ENCODE results near the gene NR3C1. TPM values are rescaled to one million over a fixed set of nuclear protein-coding genes. Genes with fewer than 3 reads are reported as not detected.

NR3C1 gene
- total RNA-seq (100 to 1,000 TPM in 1 of 2 donors, 10 to 100 TPM in 1; 61.2 to 105 TPM), polyA plus RNA-seq (10 to 100 TPM; 16.0 to 16.8 TPM)
- long read RNA-seq, donor 1, full-length matches to known transcripts: 8 of 194 reads
- long read RNA-seq, donor 1, partial matches to known transcripts: 167 of 194 reads
- long read RNA-seq, donor 1, other reads (novel, unspliced or antisense): 19 of 194 reads
- long read RNA-seq, donor 2, full-length matches to known transcripts: 25 of 110 reads
- long read RNA-seq, donor 2, partial matches to known transcripts: 60 of 110 reads
- long read RNA-seq, donor 2, other reads (novel, unspliced or antisense): 25 of 110 reads

DNA sequence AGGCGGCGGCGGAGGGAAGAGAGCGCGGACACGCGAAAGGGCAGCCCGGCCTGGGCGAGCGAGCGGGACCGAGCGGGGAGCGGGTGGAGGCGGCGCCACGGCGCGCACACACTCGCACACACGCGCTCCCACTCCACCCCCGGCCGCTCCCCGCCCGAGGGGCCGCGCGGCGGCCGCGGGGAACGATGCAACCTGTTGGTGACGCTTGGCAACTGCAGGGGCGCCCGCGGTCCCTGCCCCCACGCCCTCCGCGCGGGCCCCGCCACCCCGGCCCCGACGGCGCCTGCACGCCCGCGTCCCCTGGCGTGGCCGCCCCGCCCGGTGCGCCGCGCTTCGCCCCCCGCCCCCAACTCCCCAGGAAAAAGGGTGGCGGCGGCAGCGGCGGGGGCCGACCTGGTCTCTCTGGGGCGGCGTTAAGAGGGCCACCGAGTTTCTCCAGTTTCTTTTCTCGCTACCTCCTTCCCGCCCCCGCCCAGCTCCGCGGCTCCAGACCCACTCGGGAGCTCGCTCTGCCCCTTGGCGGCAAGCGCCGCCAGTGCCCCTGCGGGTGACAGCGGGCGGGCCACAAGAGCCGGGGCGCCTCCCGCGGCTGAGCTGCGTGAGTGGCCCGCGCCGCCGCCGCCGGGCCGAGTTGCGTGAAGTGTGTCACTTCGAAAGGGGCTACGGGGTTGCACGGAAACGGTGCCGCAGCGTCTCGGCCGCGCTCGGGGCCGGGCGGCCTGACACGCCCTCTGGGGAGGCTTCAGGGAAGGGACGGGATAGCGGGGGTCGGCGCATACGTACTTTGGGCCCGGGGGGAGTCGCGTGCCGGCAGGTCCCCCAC, at the start of gene NR3C1:
Gene NR3C1, minus strand, starts transcription at position 94 of the 823 bp plus-strand sequence. CDS start 2,847 bp downstream, outside the sequence.
- Histone ChIP-seq H3K36me3 (ENCODE audit: control insufficient read depth in 1 of 2, insufficient read depth in 2 of 2, low read length in 1 of 2) (no peaks in the 10 kb centered on the region), H3K9me3 (ENCODE audit: control insufficient read depth, low read length) (no peaks in the 10 kb centered on the region), H3K4me1 (ENCODE audit: control insufficient read depth in 1 of 2, insufficient read depth in 2 of 2, low read length in 2 of 2) (peaks cover 10 to 11% of the 10 kb centered on the region in 2 donors), H3K27ac (ENCODE audit: low read depth in 1 of 2, low read length in 2 of 2) (peak within 1 kb of the TSS; percentile 91 to 93), H3K4me3 (ENCODE audit: low read length in 2 of 2) (peak within 1 kb of the TSS; percentile 23 to 77), H3K27me3 (ENCODE audit: control insufficient read depth in 1 of 2, insufficient read depth in 2 of 2, low read length in 1 of 2) (no peaks in the 10 kb centered on the region)
- DNase-seq (peak; percentile 93 to 96), ATAC-seq (ENCODE audit: low FRiP score) (peak; percentile 90)
- intact Hi-C loops (cut with DNase I): loop anchor here (2.0 to 10.0 kb wide), 9 partner anchors 72 to 477 kb away; no protein-coding TSS in a partner anchor
- 1% methylated on average over 90 to 114 of the region's 114 CpGs for WGBS, 2 donors

DNA sequence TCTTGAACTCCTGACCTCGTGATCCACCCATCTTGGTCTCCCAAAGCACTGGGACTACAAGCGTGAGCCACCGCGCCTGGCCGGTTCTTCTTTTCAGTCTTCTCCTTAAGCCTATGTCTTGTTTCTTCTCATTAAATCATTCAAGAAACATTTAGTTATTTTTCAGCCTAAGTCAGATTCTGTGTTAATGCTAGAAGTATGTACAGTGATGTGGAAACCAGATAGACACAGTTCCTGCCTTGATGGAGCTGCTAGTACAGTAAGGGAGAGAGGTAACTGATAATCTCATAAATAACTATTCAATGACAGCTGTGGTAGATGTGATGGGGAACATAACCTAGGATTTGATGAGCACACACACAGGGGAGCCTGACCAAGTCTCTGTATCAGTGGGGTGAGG, 46.3 kb upstream of the NR3C1 start:
- H3K36me3 ChIP-seq (ENCODE audit: control insufficient read depth in 1 of 2, insufficient read depth in 2 of 2, low read length in 1 of 2): no peaks in the 10 kb centered on the region
- intact Hi-C loops (cut with DNase I): no loop called here

DNA sequence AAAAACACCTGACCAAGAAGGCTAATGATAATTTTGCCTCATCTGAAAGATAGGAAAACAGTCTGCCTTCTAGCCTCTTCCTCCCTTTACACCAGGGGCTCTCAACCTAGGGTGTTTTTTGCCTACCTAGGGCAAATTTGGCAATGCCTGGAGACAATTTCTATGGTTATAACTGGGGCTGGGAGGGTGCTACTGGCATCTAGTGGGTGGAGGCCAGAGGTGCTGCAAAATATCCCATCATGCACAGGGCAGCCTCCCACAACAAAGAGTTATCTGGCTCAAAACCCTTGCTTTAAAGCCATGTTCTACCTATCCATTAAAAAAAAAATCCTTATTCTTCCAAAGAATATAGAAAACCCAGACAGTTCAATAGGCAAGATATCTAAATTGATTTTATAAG, 45.0 kb upstream of the NR3C1 start:
- H3K4me3 ChIP-seq (ENCODE audit: low read length in 2 of 2): no peak overlapping the region
- intact Hi-C loops (cut with DNase I): no loop called here
- no peak overlapping the region for H3K27ac ChIP-seq (ENCODE audit: low read depth in 1 of 2, low read length in 2 of 2)
- H3K4me1 ChIP-seq (ENCODE audit: control insufficient read depth in 1 of 2, insufficient read depth in 2 of 2, low read length in 2 of 2): no peaks in the 10 kb centered on the region
- H3K9me3 ChIP-seq (ENCODE audit: control insufficient read depth, low read length): no peaks in the 10 kb centered on the region
- DNase-seq (no peak), ATAC-seq (ENCODE audit: low FRiP score) (no peak)
- H3K27me3 ChIP-seq (ENCODE audit: control insufficient read depth in 1 of 2, insufficient read depth in 2 of 2, low read length in 1 of 2): no peaks in the 10 kb centered on the region
- H3K36me3 ChIP-seq (ENCODE audit: control insufficient read depth in 1 of 2, insufficient read depth in 2 of 2, low read length in 1 of 2): no peaks in the 10 kb centered on the region

More for the DNA sequence above, 46.3 kb upstream of the NR3C1 start:
- 95 to 96% methylated on average over 5 of the region's 5 CpGs for WGBS, 2 donors
- H3K4me1 ChIP-seq (ENCODE audit: control insufficient read depth in 1 of 2, insufficient read depth in 2 of 2, low read length in 2 of 2): no peaks in the 10 kb centered on the region
- H3K27me3 ChIP-seq (ENCODE audit: control insufficient read depth in 1 of 2, insufficient read depth in 2 of 2, low read length in 1 of 2): no peaks in the 10 kb centered on the region
- no peak for DNase-seq
- H3K9me3 ChIP-seq (ENCODE audit: control insufficient read depth, low read length): no peaks in the 10 kb centered on the region
- no peak overlapping the region for H3K4me3 ChIP-seq (ENCODE audit: low read length in 2 of 2)
- H3K27ac ChIP-seq (ENCODE audit: low read depth in 1 of 2, low read length in 2 of 2): no peak overlapping the region
- no peak for ATAC-seq (ENCODE audit: low FRiP score)

DNA sequence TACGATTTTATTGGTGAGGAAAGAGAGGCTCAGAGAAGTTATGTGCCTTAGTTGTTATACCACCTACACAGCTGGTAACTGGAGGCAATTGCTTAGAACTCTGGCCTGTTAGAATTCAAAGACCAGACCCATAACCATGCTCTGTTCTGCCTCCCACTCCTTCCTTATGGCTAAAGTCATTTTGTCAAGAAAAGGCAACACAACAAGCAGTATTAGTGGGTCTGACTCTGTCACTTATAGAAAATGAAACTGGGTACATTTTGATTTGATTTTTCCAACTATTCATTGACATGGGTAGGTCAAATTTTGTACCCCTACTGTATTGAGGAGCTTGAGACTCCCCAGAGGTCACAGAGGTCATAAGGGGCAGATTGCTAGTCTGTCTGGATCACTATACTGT, 44.5 kb upstream of the NR3C1 start:
- Histone ChIP-seq H3K4me1 (ENCODE audit: control insufficient read depth in 1 of 2, insufficient read depth in 2 of 2, low read length in 2 of 2) (no peaks in the 10 kb centered on the region), H3K9me3 (ENCODE audit: control insufficient read depth, low read length) (no peaks in the 10 kb centered on the region), H3K36me3 (ENCODE audit: control insufficient read depth in 1 of 2, insufficient read depth in 2 of 2, low read length in 1 of 2) (no peaks in the 10 kb centered on the region), H3K27me3 (ENCODE audit: control insufficient read depth in 1 of 2, insufficient read depth in 2 of 2, low read length in 1 of 2) (no peaks in the 10 kb centered on the region), H3K4me3 (ENCODE audit: low read length in 2 of 2) (no peak overlapping the region), H3K27ac (ENCODE audit: low read depth in 1 of 2, low read length in 2 of 2) (no peak overlapping the region)
- 91 to 100% methylated on average over 1 of the region's 1 CpG for WGBS, 2 donors
- no peak for DNase-seq
- intact Hi-C loops (cut with DNase I): no loop called here
- ATAC-seq (ENCODE audit: low FRiP score): no peak

DNA sequence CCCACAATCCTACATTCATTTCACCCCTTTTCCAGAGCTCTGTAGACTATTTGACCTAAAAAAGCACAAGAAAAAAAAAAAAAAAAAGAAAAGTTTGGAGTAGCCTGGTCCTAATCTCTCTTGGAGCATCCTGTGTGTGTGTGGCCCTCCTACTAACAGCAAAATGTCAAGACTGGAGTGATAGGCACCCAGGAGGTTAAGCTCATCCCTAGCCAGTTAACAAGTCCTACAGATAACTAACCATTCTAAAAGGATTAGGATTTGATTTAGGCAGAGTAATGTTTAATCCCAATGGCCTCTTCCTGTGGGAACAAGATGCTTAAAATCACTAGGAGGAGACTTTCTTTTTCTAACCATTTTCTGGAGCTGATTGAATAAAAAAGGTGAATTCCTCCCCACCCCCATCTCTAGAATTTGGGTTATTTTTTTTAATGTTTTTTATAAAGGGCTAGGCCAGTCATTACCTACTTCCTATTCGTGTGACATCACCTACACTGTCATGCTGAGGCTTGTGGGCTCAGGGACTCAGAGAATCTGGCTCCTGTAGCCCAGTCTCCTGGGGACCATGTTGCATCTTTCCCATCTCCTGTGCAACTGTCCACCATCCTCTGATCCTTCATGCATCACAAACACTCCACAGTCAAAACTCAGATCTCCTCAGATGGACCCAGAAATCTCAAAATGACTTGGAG, 43.2 kb upstream of the NR3C1 start:
- intact Hi-C loops (cut with DNase I): no loop called here
- ATAC-seq (ENCODE audit: low FRiP score) (no peak), DNase-seq (no peak)
- Histone ChIP-seq H3K27ac (ENCODE audit: low read depth in 1 of 2, low read length in 2 of 2) (no peak overlapping the region), H3K27me3 (ENCODE audit: control insufficient read depth in 1 of 2, insufficient read depth in 2 of 2, low read length in 1 of 2) (no peaks in the 10 kb centered on the region), H3K9me3 (ENCODE audit: control insufficient read depth, low read length) (no peaks in the 10 kb centered on the region), H3K4me3 (ENCODE audit: low read length in 2 of 2) (no peak overlapping the region), H3K36me3 (ENCODE audit: control insufficient read depth in 1 of 2, insufficient read depth in 2 of 2, low read length in 1 of 2) (no peaks in the 10 kb centered on the region), H3K4me1 (ENCODE audit: control insufficient read depth in 1 of 2, insufficient read depth in 2 of 2, low read length in 2 of 2) (no peaks in the 10 kb centered on the region)
- 94 to 95% methylated on average over 1 of the region's 1 CpG for WGBS, 2 donors

DNA sequence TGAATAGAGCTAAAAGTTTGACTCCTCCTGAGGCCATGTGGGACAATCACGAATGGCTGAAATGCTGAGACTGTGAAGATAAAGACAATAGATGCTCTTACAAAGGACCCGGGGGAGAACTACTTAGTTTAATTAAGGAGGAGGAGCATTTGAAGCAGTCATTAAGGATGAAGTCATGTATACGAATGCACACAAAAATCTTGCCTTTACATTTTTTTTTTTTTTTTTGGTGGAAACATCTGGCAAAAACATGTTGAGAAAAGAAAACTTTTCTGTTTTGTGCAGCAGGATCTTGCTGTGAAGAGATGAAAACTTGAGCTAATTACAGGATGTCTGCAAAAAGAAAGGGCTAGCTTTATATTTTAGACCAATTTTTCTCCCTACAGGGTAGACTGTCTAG, 42.3 kb upstream of the NR3C1 start:
- H3K36me3 ChIP-seq (ENCODE audit: control insufficient read depth in 1 of 2, insufficient read depth in 2 of 2, low read length in 1 of 2): no peaks in the 10 kb centered on the region
- no peak overlapping the region for H3K4me3 ChIP-seq (ENCODE audit: low read length in 2 of 2)
- no peak for DNase-seq
- ATAC-seq (ENCODE audit: low FRiP score): no peak
- no peaks in the 10 kb centered on the region for H3K9me3 ChIP-seq (ENCODE audit: control insufficient read depth, low read length)
- no peaks in the 10 kb centered on the region for H3K27me3 ChIP-seq (ENCODE audit: control insufficient read depth in 1 of 2, insufficient read depth in 2 of 2, low read length in 1 of 2)
- WGBS, 2 donors: 48 to 54% methylated on average over 3 of the region's 3 CpGs
- no peak overlapping the region for H3K27ac ChIP-seq (ENCODE audit: low read depth in 1 of 2, low read length in 2 of 2)
- no peaks in the 10 kb centered on the region for H3K4me1 ChIP-seq (ENCODE audit: control insufficient read depth in 1 of 2, insufficient read depth in 2 of 2, low read length in 2 of 2)
- intact Hi-C loops (cut with DNase I): no loop called here

DNA sequence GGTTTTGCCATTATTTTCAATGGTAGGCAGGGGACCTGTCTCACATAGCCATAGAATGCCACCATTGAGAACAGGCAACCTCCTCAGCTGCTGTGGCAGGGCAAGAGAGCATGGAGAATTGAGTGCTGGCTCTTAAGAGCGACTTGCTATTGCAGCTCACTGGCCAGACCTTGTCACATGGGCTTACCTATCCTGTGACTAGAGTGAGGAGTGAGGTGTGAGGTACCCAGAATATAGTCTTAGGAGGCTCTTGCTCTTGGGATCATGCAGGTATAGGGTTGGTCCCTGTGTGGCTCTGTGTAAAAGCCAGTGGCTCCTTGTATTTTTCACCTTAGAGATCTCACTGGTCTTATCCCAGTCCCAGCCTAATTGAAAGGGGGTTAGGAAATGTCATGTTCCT, 39.8 kb upstream of the NR3C1 start:
- ATAC-seq (ENCODE audit: low FRiP score) (no peak), DNase-seq (no peak)
- 99 to 100% methylated on average over 1 of the region's 1 CpG for WGBS, 2 donors
- intact Hi-C loops (cut with DNase I): no loop called here
- H3K27ac ChIP-seq (ENCODE audit: low read depth in 1 of 2, low read length in 2 of 2): no peak overlapping the region
- no peaks in the 10 kb centered on the region for H3K9me3 ChIP-seq (ENCODE audit: control insufficient read depth, low read length)
- H3K27me3 ChIP-seq (ENCODE audit: control insufficient read depth in 1 of 2, insufficient read depth in 2 of 2, low read length in 1 of 2): no peaks in the 10 kb centered on the region
- H3K36me3 ChIP-seq (ENCODE audit: control insufficient read depth in 1 of 2, insufficient read depth in 2 of 2, low read length in 1 of 2): no peaks in the 10 kb centered on the region
- H3K4me3 ChIP-seq (ENCODE audit: low read length in 2 of 2): no peak overlapping the region
- no peaks in the 10 kb centered on the region for H3K4me1 ChIP-seq (ENCODE audit: control insufficient read depth in 1 of 2, insufficient read depth in 2 of 2, low read length in 2 of 2)

DNA sequence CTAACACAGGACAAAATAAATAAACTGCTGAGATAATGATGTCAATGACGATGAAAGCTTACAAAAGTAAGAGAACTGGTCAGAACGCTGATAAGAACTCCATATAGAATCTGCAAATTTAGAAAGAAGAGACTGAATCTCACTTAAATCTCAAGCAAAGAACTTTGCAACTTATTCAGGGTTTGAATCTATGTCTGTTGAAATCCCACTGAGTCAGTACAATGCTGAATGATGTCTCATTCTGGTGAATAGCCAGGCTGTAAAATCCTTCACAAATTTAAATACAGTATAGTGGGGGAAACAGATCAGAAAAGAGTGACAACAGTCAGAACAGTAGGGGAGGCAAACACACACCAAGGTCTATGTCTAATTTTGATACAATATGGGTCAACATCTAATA, 38.9 kb upstream of the NR3C1 start:
- no peaks in the 10 kb centered on the region for H3K9me3 ChIP-seq (ENCODE audit: control insufficient read depth, low read length)
- H3K27ac ChIP-seq (ENCODE audit: low read depth in 1 of 2, low read length in 2 of 2): no peak overlapping the region
- H3K4me1 ChIP-seq (ENCODE audit: control insufficient read depth in 1 of 2, insufficient read depth in 2 of 2, low read length in 2 of 2): no peaks in the 10 kb centered on the region
- no peak overlapping the region for H3K4me3 ChIP-seq (ENCODE audit: low read length in 2 of 2)
- H3K27me3 ChIP-seq (ENCODE audit: control insufficient read depth in 1 of 2, insufficient read depth in 2 of 2, low read length in 1 of 2): no peaks in the 10 kb centered on the region
- no peak for ATAC-seq (ENCODE audit: low FRiP score)
- WGBS, 2 donors: 88 to 89% methylated on average over 2 of the region's 2 CpGs
- no peak for DNase-seq
- no peaks in the 10 kb centered on the region for H3K36me3 ChIP-seq (ENCODE audit: control insufficient read depth in 1 of 2, insufficient read depth in 2 of 2, low read length in 1 of 2)
- intact Hi-C loops (cut with DNase I): no loop called here

All from aorta (tissue), 5 donors.